A673 (cell line): Measurements from ENCODE around the gene MSH5.

Experiments used
- CTCF ChIP-seq: fragments of 300-800, 200-600 bp; sonication (generic); conservative IDR thresholded peaks from 2 replicates; pipeline ENCODE4 v1.5.1; 2017; ENCODE audit warnings: low read depth, mild to moderate bottlenecking, antibody characterized with exemption, low read length, moderate library complexity, mixed read lengths
- EZH2 ChIP-seq: fragments of 200-600 bp; sonication (generic); IDR thresholded peaks from 2 replicates; pipeline ENCODE4 v1.6.1; 2017; ENCODE audit warnings: borderline replicate concordance, low read depth, mild to moderate bottlenecking, mixed read lengths, antibody characterized with exemption, low read length; ENCODE audit not compliant: poor library complexity, severe bottlenecking

GRCh38 chr6:31722173-31722572, 17.6 kb upstream of the MSH5 start:
- TF ChIP-seq CTCF = no peak
- no peak for TF ChIP-seq EZH2
